ENCODE measurements around the gene NF1. TPM values are rescaled to one million over a fixed set of nuclear protein-coding genes. Genes with fewer than 3 reads are reported as not detected.

Gene NF1
- total RNA-seq, 1 donor from 2014 or later: 53.7 TPM

- Histone ChIP-seq H3K4me2 (ENCODE audit: low read length) (no peak overlapping the region), H3K36me3 (ENCODE audit: insufficient read depth, low read length) (peaks cover 23% of the 10 kb centered on the region), H3K27ac (ENCODE audit: low read depth, low read length) (no peak overlapping the region), H3K9me3 (ENCODE audit: insufficient read depth, low read depth, low read length) (no peaks in the 10 kb centered on the region), H4K20me1 (ENCODE audit: insufficient read depth, low read length) (no peaks in the 10 kb centered on the region), H3K9ac (ENCODE audit: low read length) (no peak overlapping the region), H3K4me1 (ENCODE audit: insufficient read depth, low read length) (no peaks in the 10 kb centered on the region), H2AFZ (ENCODE audit: low read depth, low read length) (no peak overlapping the region), H3K79me2 (ENCODE audit: insufficient read depth, low read length) (no peaks in the 10 kb centered on the region), H3K4me3 (ENCODE audit: insufficient read depth, low read depth, low read length) (no peak overlapping the region), H3K27me3 (ENCODE audit: insufficient read depth, low read length) (no peaks in the 10 kb centered on the region)
- Mint-ChIP-seq H3K27ac (ENCODE audit: unreplicated experiment) (no peak overlapping the region), H3K27me3 (ENCODE audit: low read depth, unreplicated experiment) (no peaks in the 10 kb centered on the region), H3K36me3 (ENCODE audit: low read depth, unreplicated experiment) (peaks cover 6% of the 10 kb centered on the region), H3K4me3 (ENCODE audit: unreplicated experiment) (no peak overlapping the region), H3K9me3 (ENCODE audit: unreplicated experiment) (no peaks in the 10 kb centered on the region), H3K4me1 (ENCODE audit: low read depth, unreplicated experiment) (no peaks in the 10 kb centered on the region)
- TF ChIP-seq CTCF (IDR thresholded peaks at IDR 0.05; ENCODE audit: insufficient read depth, low read depth, low read length) (no peak), EZH2 (IDR thresholded peaks at IDR 0.05; ENCODE audit: insufficient read depth, low read length) (no peak)
- FAIRE-seq (no peak), DNase-seq (ENCODE audit: low read depth) (no peak)
Measured at GRCh38 chr17:31226950-31227349, 132.2 kb downstream of the NF1 start.

DNA sequence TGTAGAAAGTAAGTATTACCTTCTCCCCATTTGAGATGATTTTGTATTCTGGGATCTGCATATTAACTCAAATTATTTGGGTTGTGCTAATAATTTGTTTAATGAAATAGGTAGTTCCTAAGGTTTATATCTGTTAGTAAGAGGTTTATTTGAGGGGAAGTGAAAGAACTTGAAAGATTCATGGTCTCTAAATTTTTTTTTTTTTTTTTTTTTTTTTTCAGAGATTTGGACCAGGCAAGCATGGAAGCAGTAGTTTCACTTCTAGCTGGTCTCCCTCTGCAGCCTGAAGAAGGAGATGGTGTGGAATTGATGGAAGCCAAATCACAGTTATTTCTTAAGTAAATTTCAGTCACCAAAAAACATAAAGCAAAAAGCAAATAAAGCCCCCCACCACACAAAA, 137.1 kb downstream of the NF1 start:
- Histone ChIP-seq H2AFZ (ENCODE audit: low read depth, low read length) (no peak overlapping the region), H3K27ac (ENCODE audit: low read depth, low read length) (no peak overlapping the region), H3K4me1 (ENCODE audit: insufficient read depth, low read length) (no peaks in the 10 kb centered on the region), H3K4me3 (ENCODE audit: insufficient read depth, low read depth, low read length) (no peak overlapping the region), H3K4me2 (ENCODE audit: low read length) (no peak overlapping the region), H3K9me3 (ENCODE audit: insufficient read depth, low read depth, low read length) (no peaks in the 10 kb centered on the region), H3K9ac (ENCODE audit: low read length) (no peak overlapping the region), H4K20me1 (ENCODE audit: insufficient read depth, low read length) (no peaks in the 10 kb centered on the region), H3K36me3 (ENCODE audit: insufficient read depth, low read length) (peaks cover 55% of the 10 kb centered on the region), H3K27me3 (ENCODE audit: insufficient read depth, low read length) (no peaks in the 10 kb centered on the region), H3K79me2 (ENCODE audit: insufficient read depth, low read length) (no peaks in the 10 kb centered on the region)
- Mint-ChIP-seq H3K4me3 (ENCODE audit: unreplicated experiment) (no peak overlapping the region), H3K36me3 (ENCODE audit: low read depth, unreplicated experiment) (peaks cover 8% of the 10 kb centered on the region), H3K4me1 (ENCODE audit: low read depth, unreplicated experiment) (no peaks in the 10 kb centered on the region), H3K9me3 (ENCODE audit: unreplicated experiment) (no peaks in the 10 kb centered on the region), H3K27ac (ENCODE audit: unreplicated experiment) (no peak overlapping the region), H3K27me3 (ENCODE audit: low read depth, unreplicated experiment) (no peaks in the 10 kb centered on the region)
- FAIRE-seq (no peak), DNase-seq (ENCODE audit: low read depth) (no peak)
- no peak for TF ChIP-seq EZH2 (IDR thresholded peaks at IDR 0.05; ENCODE audit: insufficient read depth, low read length)
- TF ChIP-seq CTCF (IDR thresholded peaks at IDR 0.05; ENCODE audit: insufficient read depth, low read depth, low read length): no peak

- no peak overlapping the region for H3K9ac ChIP-seq (ENCODE audit: low read length)
- Mint-ChIP-seq H3K4me3 (ENCODE audit: unreplicated experiment) (no peak overlapping the region), H3K4me1 (ENCODE audit: low read depth, unreplicated experiment) (no peaks in the 10 kb centered on the region), H3K36me3 (ENCODE audit: low read depth, unreplicated experiment) (peaks cover 6% of the 10 kb centered on the region), H3K27me3 (ENCODE audit: low read depth, unreplicated experiment) (no peaks in the 10 kb centered on the region), H3K9me3 (ENCODE audit: unreplicated experiment) (no peaks in the 10 kb centered on the region), H3K27ac (ENCODE audit: unreplicated experiment) (no peak overlapping the region)
- H3K79me2 ChIP-seq (ENCODE audit: insufficient read depth, low read length): no peaks in the 10 kb centered on the region
- FAIRE-seq (no peak), DNase-seq (ENCODE audit: low read depth) (no peak)
- no peak overlapping the region for H3K4me3 ChIP-seq (ENCODE audit: insufficient read depth, low read depth, low read length)
- no peaks in the 10 kb centered on the region for H4K20me1 ChIP-seq (ENCODE audit: insufficient read depth, low read length)
- H3K4me1 ChIP-seq (ENCODE audit: insufficient read depth, low read length): no peaks in the 10 kb centered on the region
- H2AFZ ChIP-seq (ENCODE audit: low read depth, low read length): no peak overlapping the region
- H3K27ac ChIP-seq (ENCODE audit: low read depth, low read length): no peak overlapping the region
- no peaks in the 10 kb centered on the region for H3K27me3 ChIP-seq (ENCODE audit: insufficient read depth, low read length)
- H3K4me2 ChIP-seq (ENCODE audit: low read length): no peak overlapping the region
- H3K36me3 ChIP-seq (ENCODE audit: insufficient read depth, low read length): peaks cover 50% of the 10 kb centered on the region
- TF ChIP-seq EZH2 (IDR thresholded peaks at IDR 0.05; ENCODE audit: insufficient read depth, low read length) (no peak), CTCF (IDR thresholded peaks at IDR 0.05; ENCODE audit: insufficient read depth, low read depth, low read length) (no peak)
- H3K9me3 ChIP-seq (ENCODE audit: insufficient read depth, low read depth, low read length): no peaks in the 10 kb centered on the region
Measured at GRCh38 chr17:31235110-31235509, 140.3 kb downstream of the NF1 start.

All from astrocyte (in vitro differentiated cells and primary cell).